AML-193 (cell line): ENCODE data around the gene VEGFA.

Experiments
- DNase-seq, 2 experiments: peaks; one replicate each; lab custom pipeline; 2025; lab: John Stamatoyannopoulos, UW

The VEGFA gene

DNA sequence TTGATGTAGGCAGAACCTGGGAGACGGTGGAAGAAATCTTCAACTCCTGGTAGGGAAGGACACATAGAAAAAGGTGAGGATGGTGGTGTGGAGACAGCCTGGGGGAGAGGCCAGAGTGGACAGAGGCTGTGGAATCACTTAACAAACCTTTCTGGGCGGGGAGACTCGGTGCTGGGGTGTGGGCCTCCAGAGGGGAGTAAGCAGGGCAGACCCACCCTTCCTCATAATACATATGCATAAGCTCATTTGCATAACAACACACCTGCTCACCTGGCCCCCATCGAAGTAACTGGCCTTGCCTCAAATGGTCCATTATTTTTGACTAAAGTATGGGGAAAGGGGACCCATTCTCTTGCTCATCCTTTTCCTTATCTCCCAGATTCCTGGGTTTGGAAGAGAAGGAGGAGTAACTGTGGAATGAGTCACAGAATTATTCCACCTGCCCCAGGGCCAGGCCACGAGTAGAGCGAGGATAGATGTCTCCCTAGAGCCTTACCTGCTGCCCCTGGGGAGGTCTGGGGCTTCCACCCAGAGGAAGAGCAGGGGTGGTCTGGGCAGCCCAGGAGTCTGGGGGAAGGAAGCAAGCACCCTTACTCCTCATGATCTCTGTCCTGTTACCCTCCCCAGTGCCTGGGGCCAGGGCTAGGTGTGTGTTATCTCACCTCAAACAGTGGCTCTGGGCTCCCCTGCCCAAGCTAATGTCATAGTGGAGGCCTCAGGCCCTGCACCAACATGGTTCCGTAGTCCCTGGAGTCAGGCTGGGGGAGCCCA lies 10.7 kb upstream of the VEGFA start:
- DNase-seq: no peak

GRCh38 chr6:43759907-43760206 lies 10.2 kb upstream of the VEGFA start:
- no peak for DNase-seq

- no peak for DNase-seq
Observed at GRCh38 chr6:43760210-43761168, 9.5 kb upstream of the VEGFA start.

GRCh38 chr6:43761666-43762409 lies 8.2 kb upstream of the VEGFA start:
- no peak for DNase-seq

DNA sequence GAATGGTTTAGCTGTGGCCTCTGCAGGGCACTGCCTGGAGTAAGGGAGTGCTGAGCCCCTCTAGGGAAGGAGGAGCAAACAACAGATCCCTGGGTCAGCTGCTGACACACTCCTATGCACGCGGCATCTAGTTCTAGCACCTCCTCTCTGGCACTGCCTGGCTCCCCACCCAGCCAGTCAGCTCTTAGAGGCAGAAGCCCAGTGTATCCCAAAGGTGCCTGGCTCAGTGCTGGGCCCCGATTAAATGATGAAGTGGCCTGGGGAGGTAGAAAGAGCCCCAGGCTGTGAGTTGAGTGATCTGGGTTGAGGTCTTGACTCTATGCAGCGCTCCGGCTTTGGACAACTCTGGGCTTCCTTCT lies 7.6 kb upstream of the VEGFA start:
- DNase-seq: no peak

DNA sequence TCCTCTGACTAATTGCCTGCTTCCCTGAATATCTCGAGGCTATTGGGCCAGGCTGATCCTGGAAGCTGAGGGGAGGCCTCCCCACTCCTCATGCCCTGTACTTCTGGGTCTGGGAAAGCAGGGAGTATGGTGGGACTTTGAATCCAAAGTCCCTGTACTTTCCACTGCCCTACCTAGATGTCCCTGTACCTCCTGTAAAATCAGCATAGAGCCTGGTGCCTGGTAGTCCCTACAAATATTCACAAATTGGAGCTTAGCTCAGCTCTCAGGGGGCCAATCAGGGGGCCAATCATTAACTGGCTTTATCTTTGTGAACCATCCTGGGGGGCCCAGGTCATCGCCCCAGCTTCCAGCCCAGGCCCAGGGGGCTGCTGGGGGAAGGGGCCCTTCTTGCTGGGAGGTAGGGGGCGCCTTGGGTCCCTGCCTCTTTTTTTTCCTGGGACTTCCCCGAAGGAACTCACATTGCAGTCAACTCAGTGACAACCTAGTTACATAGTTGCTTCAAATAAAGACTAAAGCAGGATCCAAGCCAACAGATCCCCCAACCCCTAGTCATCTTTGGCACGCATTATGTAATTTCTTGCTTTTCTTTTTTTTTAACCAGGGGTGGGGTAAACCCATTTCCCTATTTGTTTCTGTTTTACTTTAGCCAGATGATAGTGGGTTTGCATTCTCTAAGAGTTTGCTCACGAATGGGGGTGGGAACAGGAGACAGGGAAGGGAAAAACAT lies 6.9 kb upstream of the VEGFA start:
- DNase-seq: no peak

DNA sequence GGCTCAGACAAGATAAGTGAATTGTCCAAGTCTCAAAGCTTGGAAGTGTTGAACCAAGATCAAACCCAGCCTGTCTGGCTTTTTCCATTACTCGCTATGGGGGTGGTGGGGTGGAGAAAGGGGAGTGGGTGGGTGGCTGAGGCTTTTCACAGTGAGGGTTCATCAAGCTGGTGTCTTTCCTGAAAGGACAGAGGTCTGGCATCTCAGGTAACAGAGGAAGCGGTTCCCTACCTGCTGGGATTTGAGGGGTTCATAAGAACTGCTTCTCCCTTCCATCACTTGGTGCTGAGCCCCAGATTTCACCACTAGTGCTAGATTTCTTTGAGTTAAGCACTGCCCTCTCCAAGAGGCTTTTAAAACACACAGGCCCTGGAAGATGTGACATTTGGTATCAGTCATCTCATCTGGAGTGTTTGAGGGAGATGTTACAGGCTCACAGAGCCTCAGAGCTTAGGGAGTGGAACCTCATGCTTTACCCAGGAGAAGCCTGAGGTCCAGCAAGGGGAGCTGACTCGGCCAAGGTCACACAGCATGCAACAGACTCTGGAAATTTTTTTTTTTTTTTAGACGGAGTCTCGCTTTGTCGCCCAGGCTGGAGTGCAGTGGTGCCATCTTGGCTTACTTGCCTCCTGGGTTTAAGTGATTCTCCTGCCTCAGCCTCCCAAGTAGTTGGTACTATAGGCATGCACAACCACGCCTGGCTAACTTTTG lies 6.0 kb upstream of the VEGFA start:
- no peak for DNase-seq

- no peak for DNase-seq
Observed at GRCh38 chr6:43764772-43765171, 5.2 kb upstream of the VEGFA start.

DNA sequence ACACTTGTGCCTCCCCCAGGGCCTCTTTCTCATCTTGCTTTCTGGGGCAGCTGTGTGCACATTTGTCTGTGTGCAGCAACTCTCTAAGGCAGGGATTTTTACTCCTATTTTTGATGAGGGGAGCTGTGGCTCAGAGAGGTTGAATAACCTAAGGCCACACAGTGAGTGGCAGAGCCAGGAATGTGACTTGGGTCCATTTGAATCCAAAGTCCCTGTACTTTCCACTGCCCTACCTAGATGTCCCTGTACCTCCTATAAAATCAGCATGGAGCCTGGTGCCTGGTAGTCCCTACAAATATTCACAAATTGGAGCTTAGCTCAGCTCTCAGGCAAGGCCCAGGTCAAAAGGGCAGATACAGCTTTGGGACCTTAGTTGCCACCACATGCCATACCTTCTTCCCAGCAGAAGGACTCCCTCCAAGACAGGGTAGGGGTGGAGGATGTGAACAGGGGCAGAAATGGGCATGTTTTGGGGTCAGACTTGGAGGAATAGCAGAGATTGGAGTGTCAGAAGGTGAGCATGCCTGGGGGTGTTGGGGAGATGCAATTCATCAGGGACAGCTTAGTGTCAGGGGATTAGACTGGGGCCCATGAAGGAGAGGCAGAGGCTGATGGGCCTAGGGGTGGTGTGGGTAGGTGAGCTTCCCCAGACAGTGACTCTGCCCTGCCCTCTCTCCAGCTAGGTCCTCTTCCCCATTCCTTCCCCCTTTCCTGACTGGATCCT lies 4.1 kb upstream of the VEGFA start:
- DNase-seq: no peak

GRCh38 chr6:43766500-43766853 lies 3.5 kb upstream of the VEGFA start:
- no peak for DNase-seq

GRCh38 chr6:43766964-43767461 lies 3.0 kb upstream of the VEGFA start:
- no peak for DNase-seq

- no peak for DNase-seq
Observed at GRCh38 chr6:43767553-43768505, 2.2 kb upstream of the VEGFA start.

DNA sequence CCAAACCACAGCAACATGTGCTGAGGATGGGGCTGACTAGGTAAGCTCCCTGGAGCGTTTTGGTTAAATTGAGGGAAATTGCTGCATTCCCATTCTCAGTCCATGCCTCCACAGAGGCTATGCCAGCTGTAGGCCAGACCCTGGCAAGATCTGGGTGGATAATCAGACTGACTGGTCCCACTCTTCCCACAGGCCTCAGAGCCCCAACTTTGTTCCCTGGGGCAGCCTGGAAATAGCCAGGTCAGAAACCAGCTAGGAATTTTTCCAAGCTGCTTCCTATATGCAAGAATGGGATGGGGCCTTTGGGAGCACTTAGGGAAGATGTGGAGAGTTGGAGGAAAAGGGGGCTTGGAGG lies 1.5 kb upstream of the VEGFA start:
- DNase-seq: no peak

DNA sequence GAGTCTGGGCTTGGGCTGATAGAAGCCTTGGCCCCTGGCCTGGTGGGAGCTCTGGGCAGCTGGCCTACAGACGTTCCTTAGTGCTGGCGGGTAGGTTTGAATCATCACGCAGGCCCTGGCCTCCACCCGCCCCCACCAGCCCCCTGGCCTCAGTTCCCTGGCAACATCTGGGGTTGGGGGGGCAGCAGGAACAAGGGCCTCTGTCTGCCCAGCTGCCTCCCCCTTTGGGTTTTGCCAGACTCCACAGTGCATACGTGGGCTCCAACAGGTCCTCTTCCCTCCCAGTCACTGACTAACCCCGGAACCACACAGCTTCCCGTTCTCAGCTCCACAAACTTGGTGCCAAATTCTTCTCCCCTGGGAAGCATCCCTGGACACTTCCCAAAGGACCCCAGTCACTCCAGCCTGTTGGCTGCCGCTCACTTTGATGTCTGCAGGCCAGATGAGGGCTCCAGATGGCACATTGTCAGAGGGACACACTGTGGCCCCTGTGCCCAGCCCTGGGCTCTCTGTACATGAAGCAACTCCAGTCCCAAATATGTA lies 957 bp upstream of the VEGFA start:
- DNase-seq: no peak

GRCh38 chr6:43770372-43771209 lies 580 bp downstream of the VEGFA start:
- peak; percentile 67 to 84 for DNase-seq

- peak in 1 of 2 experiments; percentile 50 for DNase-seq
Observed at GRCh38 chr6:43771210-43771857, 1.3 kb downstream of the VEGFA start.

- peak; percentile 33 to 49 for DNase-seq
Observed at GRCh38 chr6:43771858-43772680, 2.1 kb downstream of the VEGFA start.
